Stimulated activated CD4-positive, alpha-beta T cell treated with anti-CD3 and anti-CD28 coated beads, Interleukin-1b, Interleukin-23, amount 100 ng/mL, for 48 hours (primary cell): ENCODE data around the gene C1orf174.
A peak's percentile ranks its signal among the peaks of the same experiment; 100 is the strongest.

Experiments used
- DNase-seq: peaks from one replicate; pipeline ENCODE4 v3.0.0-alpha.2; 2020

The C1orf174 gene

GRCh38 chr1:3864884-3865283 lies 35.2 kb downstream of the C1orf174 start:
- no peak for DNase-seq

- DNase-seq: no peak
Observed at GRCh38 chr1:3863231-3863935, 36.7 kb downstream of the C1orf174 start.

DNA sequence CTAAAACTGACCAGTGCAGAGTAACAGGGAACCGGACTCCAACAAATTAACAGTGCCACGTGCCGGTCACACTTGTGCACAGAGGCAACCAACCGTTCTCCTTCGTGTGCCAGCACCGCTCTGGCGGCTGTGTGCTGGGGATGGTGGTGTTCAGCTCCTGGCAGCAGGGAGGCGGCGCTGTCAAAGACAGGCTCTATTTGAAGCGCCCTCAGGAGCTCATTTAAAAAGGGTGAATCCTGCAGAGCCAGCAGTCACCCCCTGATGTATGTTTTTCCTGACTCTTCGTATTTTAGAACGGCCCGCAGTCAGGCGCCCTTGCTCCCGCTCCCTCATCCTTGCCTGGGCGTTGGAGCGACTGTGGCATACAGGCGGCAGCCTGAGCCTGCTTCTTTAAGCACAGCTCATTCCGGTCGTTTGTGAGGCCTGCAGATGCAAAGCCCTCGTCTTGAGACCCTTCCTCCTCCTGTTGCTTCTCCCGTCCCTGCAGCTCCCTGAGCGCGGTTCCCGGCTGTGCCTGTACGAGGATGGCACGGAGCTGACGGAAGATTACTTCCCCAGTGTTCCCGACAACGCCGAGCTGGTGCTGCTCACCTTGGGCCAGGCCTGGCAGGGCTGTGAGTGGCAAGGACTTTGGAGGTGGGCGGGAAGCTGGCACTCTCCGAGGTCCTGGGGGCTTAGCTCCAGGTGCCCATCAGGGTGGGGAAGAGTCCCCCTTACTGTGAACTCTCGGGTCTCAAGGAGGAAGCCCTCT lies 41.7 kb downstream of the C1orf174 start:
- DNase-seq: peak; percentile 13

DNA sequence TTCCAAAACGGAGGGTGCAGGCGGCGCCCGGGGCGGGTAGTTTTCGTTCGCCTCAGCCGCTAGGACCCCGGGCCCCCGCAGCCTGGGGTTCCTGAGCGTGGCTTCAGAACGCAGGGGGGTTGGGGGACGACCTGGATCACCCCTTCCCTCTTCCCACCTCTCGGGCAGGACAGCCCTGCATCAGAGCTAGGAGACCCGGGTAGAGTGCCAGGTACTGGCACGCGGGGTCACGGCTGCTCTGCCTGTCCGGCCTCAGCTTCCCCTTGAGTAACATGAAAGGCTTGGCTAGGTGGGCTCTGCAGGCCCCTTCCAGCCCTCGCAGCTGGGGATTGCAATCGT lies 42.3 kb downstream of the C1orf174 start:
- no peak for DNase-seq

DNA sequence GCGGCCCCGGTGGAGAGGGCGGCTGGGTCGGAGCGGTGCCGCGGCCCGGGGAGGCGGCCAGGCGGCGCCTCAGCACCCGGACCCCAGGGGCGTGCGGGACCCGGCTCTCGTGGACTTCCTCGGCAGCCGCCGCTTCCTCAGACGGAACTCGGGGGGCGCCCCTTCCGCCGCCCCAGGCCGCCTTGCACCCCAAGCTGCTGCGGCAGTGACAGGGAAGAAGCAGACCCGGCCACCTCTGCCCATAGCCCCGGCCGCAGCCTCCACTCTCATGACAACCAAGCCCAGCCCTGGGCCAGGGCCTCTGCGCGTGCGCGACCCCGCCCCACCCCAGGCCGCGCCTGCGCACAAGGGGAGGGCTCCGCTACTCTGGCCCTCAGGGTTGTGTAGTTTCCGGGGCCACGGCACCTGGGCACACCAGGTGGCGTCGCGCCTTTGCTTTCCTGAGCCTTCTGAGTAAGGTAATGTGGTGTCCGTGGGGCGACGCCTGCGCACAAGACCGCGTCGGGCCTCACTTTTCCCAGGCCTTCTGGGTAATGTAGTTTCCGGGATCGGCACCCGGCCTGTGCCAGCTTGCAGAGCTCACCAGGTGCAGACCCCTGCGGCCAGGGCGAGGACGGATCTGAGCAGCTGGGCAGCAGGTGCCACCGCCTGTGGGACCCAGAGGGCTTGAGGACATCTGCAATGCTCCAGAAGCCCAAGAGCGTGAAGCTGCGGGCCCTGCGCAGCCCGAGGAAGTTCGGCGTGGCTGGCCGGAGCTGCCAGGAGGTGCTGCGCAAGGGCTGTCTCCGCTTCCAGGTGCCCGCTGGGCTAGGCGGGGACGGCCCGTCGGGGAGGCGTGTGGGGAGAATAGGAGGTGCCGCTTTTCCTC lies 42.9 kb downstream of the C1orf174 start, which contains the start of the genes CEP104 and DFFB:
TSS of gene CEP104 (minus strand) at position 289 of the 868 bp plus-strand sequence. CDS start 4,804 bp downstream, outside the sequence.
TSS of gene DFFB (plus strand) at position 554 of the 868 bp plus-strand sequence. CDS start at position 682, 128 bp downstream.
- DNase-seq: peak; percentile 97

DNA sequence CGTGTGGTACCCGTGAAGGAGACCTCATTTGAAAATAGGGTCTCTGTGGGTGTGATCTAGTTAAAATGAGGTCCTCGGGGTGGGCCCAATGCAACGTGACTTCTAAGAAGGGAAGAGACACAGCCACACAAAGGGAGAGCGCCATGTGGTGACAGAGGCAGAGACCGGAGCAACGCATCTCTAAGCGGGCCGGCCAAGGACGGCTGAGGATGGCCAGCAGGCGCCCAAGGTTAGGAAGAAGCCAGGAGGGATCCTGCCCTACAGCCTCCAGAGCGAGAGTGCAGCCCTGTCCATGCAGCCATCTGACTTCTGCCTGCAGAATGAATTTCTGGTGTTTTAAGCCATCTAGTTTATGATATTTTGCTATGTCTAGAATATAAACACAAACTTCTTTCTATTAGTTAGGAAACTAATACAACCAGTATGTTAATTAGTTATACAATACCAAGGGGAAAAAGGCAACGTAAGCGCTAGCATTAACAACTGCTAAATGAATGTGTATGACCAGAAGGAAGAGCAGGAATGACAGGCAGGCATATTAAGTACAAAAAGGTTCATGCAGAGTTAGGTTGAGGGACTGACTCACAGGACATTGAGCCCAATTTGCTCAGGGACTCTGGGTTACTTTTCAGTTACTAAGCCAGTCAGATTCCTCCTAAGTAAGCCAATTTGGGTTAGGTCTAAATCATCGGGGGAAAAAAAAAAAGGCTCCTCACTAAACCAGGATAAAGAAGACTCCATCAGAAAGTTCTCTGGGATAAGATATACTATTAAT lies 47.2 kb downstream of the C1orf174 start:
- no peak for DNase-seq

GRCh38 chr1:3852091-3852490 lies 48.0 kb downstream of the C1orf174 start:
- no peak for DNase-seq

- no peak for DNase-seq
Observed at GRCh38 chr1:3851292-3851691, 48.8 kb downstream of the C1orf174 start.

GRCh38 chr1:3850857-3851256 lies 49.2 kb downstream of the C1orf174 start:
- no peak for DNase-seq

DNA sequence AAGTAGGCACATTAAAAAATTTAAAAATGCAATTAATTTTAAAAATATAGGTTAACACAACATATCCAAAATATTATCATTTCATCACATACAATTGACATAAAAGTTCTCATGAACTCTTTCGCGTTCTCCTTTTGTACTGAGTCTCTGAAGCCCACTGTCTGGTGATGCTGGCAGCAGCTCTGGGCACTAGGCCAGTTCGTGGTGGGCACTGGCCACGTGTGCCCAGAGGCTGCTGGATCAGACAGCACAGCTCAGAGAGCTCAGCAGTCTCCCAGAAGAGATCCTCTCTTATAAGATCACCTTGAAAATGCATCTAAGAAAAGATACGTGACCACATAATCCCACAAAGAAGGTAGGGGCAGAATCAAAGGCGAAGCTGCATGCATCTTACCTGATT lies 53.0 kb downstream of the C1orf174 start:
- DNase-seq: no peak

DNA sequence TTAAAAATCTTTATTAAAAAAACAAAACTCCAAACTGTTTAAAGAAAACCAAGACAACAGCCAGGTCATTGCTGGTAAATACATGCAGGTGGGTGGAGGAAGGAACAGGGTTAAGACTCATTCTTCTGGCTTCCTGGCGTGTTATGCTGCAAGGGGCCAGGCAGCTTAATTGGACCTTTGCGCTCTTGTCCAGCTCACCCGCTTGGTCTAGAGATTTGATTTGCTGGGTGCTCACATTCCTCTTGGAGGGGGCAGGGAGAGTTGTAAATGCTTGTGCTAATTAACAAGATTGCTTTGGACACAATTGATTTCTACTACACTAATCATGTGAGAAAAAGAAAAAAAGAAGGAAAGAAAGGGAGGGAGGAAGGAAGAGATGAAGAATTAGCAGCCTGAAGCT lies 53.5 kb downstream of the C1orf174 start:
- no peak for DNase-seq

DNA sequence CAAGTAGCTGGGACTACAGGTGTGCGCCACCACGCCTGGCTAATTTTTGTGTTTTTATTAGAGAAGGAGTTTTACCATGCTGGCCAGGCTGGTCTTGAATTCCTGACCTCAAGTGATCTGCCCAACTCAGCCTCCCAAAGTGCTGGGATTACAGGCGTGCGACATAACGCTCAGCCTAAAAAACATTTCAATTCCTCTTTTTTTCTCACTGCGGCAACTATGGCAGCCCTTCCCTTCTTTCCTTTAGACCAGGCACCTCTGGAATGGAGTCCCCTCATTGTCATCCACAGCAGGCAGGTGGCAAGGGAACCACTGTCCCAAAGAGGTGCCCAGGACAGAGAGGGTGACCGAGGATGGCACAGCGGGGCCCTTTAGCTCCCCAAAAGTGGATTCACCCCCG lies 57.2 kb downstream of the C1orf174 start:
- no peak for DNase-seq

DNA sequence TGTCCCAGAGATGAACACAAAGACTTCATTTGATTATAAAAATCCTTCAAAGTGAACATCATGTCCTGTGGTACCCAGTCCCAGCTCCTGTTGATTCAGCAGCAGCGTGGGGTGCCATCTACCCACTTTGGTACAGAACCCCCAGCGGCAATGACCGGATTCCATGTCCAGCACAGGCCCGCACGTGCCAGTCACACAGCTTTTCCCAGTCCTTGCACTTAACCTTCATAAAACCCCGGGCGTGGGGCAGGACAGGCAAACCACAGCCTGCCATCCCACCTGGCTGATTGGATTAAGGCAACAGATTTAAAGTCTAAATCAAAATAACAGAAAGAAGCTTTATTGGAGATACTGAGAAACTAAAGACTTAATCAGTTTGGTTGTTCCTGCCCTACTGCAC lies 58.6 kb downstream of the C1orf174 start:
- DNase-seq: no peak
